Measurements from ENCODE around the gene DUSP16.
A peak's percentile ranks its signal among the peaks of the same experiment; 100 is the strongest.

Gene DUSP16, protein sequence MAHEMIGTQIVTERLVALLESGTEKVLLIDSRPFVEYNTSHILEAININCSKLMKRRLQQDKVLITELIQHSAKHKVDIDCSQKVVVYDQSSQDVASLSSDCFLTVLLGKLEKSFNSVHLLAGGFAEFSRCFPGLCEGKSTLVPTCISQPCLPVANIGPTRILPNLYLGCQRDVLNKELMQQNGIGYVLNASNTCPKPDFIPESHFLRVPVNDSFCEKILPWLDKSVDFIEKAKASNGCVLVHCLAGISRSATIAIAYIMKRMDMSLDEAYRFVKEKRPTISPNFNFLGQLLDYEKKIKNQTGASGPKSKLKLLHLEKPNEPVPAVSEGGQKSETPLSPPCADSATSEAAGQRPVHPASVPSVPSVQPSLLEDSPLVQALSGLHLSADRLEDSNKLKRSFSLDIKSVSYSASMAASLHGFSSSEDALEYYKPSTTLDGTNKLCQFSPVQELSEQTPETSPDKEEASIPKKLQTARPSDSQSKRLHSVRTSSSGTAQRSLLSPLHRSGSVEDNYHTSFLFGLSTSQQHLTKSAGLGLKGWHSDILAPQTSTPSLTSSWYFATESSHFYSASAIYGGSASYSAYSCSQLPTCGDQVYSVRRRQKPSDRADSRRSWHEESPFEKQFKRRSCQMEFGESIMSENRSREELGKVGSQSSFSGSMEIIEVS
- long read RNA-seq, partial matches to known transcripts = 0 of 3 reads
- long read RNA-seq, other reads (novel, unspliced or antisense) = 3 of 3 reads

DNA sequence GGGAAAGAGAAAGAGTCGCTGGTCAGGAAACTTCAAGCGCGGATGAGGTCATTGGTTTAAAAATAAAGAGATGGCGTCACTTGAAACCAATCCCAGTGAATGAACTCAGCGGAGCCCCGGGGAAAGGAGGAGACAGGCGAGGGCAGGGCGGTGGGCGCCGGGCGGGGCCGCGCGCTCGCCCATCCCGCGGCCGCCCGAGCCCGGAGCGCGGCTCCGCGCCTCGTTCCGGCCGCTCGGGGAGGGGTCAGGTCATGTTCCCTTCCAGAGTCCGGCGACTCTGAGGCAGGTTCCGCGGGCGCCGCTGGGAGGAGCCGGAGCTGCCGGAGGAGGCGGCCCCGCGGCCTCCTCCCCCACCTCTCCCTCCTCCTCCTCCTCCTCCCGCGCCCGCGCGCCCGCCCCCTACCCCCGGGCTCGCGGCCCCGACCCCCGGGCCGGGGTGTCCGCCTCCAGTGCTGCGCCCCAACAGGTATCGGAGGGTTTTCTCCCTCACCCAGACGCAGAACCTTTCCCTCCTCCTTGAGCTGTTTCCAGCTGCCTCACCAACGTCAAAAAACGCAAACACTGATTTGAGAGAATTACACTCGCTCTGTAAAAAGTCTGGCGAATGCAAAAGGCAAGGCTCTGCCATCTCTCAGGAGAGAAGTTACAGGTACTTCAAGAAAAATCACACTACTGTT is at the start of gene DUSP16:
TSS of gene DUSP16 (minus strand) at position 279 of the 677 bp plus-strand sequence. CDS start 41,765 bp downstream, outside the sequence.
- peak within 1 kb of the TSS; percentile 90 for H3K27ac ChIP-seq (replicated peaks)
- H3K27me3 ChIP-seq (ENCODE audit: insufficient read depth, poor library complexity, severe bottlenecking) = no peaks in the 10 kb centered on the region
- H3K4me3 ChIP-seq (replicated peaks; ENCODE audit: insufficient read depth, low read length) = peak within 1 kb of the TSS; percentile 63
- DNase-seq (ENCODE audit: low read depth in 1 of 2, low spot score in 1 of 2) = peak; percentile 50 to 74
- TF ChIP-seq GABPA (IDR thresholded peaks at IDR 0.05; ENCODE audit: low read depth) = no peak
- no peak for TF ChIP-seq POLR2AphosphoS5 (IDR thresholded peaks at IDR 0.05; ENCODE audit: low read depth)
- TF ChIP-seq, protein P1, sequence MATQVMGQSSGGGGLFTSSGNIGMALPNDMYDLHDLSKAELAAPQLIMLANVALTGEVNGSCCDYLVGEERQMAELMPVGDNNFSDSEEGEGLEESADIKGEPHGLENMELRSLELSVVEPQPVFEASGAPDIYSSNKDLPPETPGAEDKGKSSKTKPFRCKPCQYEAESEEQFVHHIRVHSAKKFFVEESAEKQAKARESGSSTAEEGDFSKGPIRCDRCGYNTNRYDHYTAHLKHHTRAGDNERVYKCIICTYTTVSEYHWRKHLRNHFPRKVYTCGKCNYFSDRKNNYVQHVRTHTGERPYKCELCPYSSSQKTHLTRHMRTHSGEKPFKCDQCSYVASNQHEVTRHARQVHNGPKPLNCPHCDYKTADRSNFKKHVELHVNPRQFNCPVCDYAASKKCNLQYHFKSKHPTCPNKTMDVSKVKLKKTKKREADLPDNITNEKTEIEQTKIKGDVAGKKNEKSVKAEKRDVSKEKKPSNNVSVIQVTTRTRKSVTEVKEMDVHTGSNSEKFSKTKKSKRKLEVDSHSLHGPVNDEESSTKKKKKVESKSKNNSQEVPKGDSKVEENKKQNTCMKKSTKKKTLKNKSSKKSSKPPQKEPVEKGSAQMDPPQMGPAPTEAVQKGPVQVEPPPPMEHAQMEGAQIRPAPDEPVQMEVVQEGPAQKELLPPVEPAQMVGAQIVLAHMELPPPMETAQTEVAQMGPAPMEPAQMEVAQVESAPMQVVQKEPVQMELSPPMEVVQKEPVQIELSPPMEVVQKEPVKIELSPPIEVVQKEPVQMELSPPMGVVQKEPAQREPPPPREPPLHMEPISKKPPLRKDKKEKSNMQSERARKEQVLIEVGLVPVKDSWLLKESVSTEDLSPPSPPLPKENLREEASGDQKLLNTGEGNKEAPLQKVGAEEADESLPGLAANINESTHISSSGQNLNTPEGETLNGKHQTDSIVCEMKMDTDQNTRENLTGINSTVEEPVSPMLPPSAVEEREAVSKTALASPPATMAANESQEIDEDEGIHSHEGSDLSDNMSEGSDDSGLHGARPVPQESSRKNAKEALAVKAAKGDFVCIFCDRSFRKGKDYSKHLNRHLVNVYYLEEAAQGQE (IDR thresholded peaks at IDR 0.05; ENCODE audit: insufficient replicate concordance, low read depth) = no peak
- TF ChIP-seq, protein P2, sequence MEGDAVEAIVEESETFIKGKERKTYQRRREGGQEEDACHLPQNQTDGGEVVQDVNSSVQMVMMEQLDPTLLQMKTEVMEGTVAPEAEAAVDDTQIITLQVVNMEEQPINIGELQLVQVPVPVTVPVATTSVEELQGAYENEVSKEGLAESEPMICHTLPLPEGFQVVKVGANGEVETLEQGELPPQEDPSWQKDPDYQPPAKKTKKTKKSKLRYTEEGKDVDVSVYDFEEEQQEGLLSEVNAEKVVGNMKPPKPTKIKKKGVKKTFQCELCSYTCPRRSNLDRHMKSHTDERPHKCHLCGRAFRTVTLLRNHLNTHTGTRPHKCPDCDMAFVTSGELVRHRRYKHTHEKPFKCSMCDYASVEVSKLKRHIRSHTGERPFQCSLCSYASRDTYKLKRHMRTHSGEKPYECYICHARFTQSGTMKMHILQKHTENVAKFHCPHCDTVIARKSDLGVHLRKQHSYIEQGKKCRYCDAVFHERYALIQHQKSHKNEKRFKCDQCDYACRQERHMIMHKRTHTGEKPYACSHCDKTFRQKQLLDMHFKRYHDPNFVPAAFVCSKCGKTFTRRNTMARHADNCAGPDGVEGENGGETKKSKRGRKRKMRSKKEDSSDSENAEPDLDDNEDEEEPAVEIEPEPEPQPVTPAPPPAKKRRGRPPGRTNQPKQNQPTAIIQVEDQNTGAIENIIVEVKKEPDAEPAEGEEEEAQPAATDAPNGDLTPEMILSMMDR (IDR thresholded peaks at IDR 0.05; ENCODE audit: insufficient read depth, low read length) = no peak
- TF ChIP-seq SPI1 (IDR thresholded peaks at IDR 0.05; ENCODE audit: borderline replicate concordance, low read depth) = no peak

DNA sequence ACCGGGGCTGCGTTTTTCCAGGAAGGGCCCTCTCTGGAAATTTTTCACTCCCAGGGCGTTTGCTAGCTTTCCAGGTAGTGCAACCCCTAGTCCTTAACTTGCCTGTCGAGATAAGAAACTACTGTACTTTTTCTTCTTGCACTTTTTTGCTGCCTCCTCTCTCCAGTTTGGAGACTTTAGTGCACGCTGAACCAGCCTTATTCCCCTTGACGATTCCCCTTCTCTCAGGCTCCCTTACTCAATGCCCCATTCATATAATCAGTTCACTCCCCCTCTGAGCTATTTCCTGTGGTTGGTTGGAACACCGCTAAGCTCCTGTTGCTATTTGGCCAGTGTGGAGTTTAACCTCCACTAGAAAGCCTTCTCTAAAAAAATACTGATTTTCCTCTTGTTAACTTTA is 49.7 kb upstream of the DUSP16 start:
- H3K4me3 ChIP-seq (replicated peaks; ENCODE audit: insufficient read depth, low read length) = peak overlapping the region; percentile 97
- no peak for TF ChIP-seq GABPA (IDR thresholded peaks at IDR 0.05; ENCODE audit: low read depth)
- TF ChIP-seq, protein P1 (IDR thresholded peaks at IDR 0.05; ENCODE audit: insufficient replicate concordance, low read depth) = no peak
- TF ChIP-seq, protein P2 (IDR thresholded peaks at IDR 0.05; ENCODE audit: insufficient read depth, low read length) = no peak
- TF ChIP-seq SPI1 (IDR thresholded peaks at IDR 0.05; ENCODE audit: borderline replicate concordance, low read depth) = no peak
- TF ChIP-seq POLR2AphosphoS5 (IDR thresholded peaks at IDR 0.05; ENCODE audit: low read depth) = no peak
- DNase-seq (ENCODE audit: low read depth in 1 of 2, low spot score in 1 of 2) = peak in 1 of 2 experiments; percentile 53
- H3K27ac ChIP-seq (replicated peaks) = peak overlapping the region; percentile 81
- no peaks in the 10 kb centered on the region for H3K27me3 ChIP-seq (ENCODE audit: insufficient read depth, poor library complexity, severe bottlenecking)

DNA sequence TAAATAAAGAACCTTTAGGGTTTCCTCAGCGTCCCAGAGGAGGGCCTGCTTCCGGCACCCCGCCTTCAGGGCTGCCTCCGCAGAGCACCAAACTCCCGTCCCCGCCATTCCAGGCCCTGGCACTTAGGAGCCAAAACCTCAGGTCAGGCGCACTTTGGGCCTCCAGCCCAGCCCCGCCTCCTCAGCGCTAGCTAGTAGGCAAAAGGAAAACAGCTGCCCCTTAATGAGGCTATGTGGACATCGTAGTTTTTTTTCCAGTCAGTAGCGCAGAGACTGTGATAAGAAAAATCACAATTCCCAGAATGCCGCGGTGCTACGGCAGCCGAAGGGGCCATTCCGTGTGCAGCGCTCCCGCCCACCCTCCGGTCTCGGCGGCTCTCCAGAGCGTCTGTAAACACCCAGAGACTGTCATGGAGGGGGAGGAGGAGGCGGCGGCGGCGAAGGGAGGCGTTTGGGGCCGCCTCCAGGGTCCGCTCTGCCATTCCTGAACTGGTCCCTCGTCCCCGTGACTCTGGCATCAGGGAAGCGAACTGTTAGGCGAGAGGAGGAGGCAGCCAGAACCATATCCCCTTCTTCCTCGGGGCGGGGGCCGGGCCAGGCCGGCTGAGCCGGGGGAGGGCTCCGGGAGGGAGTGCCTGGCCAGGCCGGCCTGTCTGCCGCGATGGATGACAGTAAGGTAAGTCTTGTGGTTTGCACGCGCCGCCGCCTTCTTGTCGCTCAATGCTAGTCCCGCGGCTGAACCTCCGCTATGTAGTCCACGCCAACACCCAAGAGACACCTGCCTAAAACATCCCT is 49.0 kb upstream of the DUSP16 start, which contains the start of gene CREBL2:
TSS of gene CREBL2 (plus strand) at position 365 of the 795 bp plus-strand sequence. CDS start at position 662, 297 bp downstream.
- Histone ChIP-seq H3K27me3 (ENCODE audit: insufficient read depth, poor library complexity, severe bottlenecking) (no peaks in the 10 kb centered on the region), H3K4me3 (replicated peaks; ENCODE audit: insufficient read depth, low read length) (peak within 1 kb of the TSS; percentile 97), H3K27ac (replicated peaks) (peak within 1 kb of the TSS; percentile 81)
- TF ChIP-seq, protein P1 (IDR thresholded peaks at IDR 0.05; ENCODE audit: insufficient replicate concordance, low read depth) = no peak
- TF ChIP-seq POLR2AphosphoS5 (IDR thresholded peaks at IDR 0.05; ENCODE audit: low read depth) = peak; percentile 75
- DNase-seq (ENCODE audit: low read depth in 1 of 2, low spot score in 1 of 2) = peak; percentile 84 to 90
